Kidney (tissue), 14 donors: Measurements from ENCODE around the gene CD40. TPM values are rescaled to one million over a fixed set of nuclear protein-coding genes. Genes with fewer than 3 reads are reported as not detected.

Experiments used
- DNase-seq, 5 donors: peaks; one replicate each; pipeline ENCODE4 v3.0.0-alpha.2; 2013 to 2020
- FAIRE-seq: peaks from 2 replicates; lab custom pipeline; 2012; peaks lifted over from hg19 to GRCh38; lab: Jason Lieb, UNC
- H3K27ac ChIP-seq, 2 donors: one replicate each; pipeline ENCODE4 v1.7.0; 2013; ENCODE audit warnings: low read depth in 2 of 2, low read length in 2 of 2, inconsistent platforms in 1 of 2
- H3K27me3 ChIP-seq: one replicate; pipeline ENCODE4 v1.7.1; 2013; ENCODE audit warnings: low read length, inconsistent platforms; ENCODE audit not compliant: control insufficient read depth, insufficient read depth
- H3K36me3 ChIP-seq, 3 donors: one replicate each; pipeline versions ENCODE4 v1.7.0 to v1.7.1; 2013; ENCODE audit warnings: low read length in 3 of 3, control low read depth in 1 of 3, inconsistent platforms in 1 of 3; ENCODE audit not compliant: insufficient read depth in 3 of 3, control insufficient read depth in 2 of 3
- H3K4me1 ChIP-seq, 3 donors: one replicate each; pipeline versions ENCODE4 v1.7.0 to v1.7.1; 2013; ENCODE audit warnings: low read length in 3 of 3, inconsistent platforms in 1 of 3, low read depth in 1 of 3; ENCODE audit not compliant: control insufficient read depth in 2 of 3, insufficient read depth in 2 of 3
- H3K4me3 ChIP-seq, 3 donors: one replicate each; pipeline versions ENCODE4 v1.7.0 to v1.8.1; 2013; ENCODE audit warnings: low read length in 3 of 3, control low read depth in 1 of 3, inconsistent platforms in 1 of 3
- H3K9ac ChIP-seq, 3 donors: one replicate each; pipeline versions ENCODE4 v1.7.0 to v1.7.1; 2013; ENCODE audit warnings: low read length in 3 of 3, control low read depth in 1 of 3, inconsistent platforms in 1 of 3
- H3K9me3 ChIP-seq, 3 donors: one replicate each; pipeline versions ENCODE4 v1.7.0 to v1.7.1; 2013; ENCODE audit warnings: low read length in 3 of 3, control low read depth in 1 of 3, inconsistent platforms in 1 of 3; ENCODE audit not compliant: control insufficient read depth in 2 of 3, insufficient read depth in 1 of 3
- intact Hi-C: fragments of 100-400 bp; cut with DNase I; formaldehyde crosslinking; loops from one replicate; pipeline ENCODE4 v1.11.1; 2022
- polyA plus RNA-seq: library from polyadenylated mRNA; stranded (reverse); fragments of 350-450 nt; fragmentation: Illumina TruSeq; extraction: RNeasy Lipid Tissue Mini Kit (QIAGEN cat#74804); gene quantifications from one replicate; pipeline ENCODE4 v1.2.3, GENCODE V29; 2014; ENCODE audit warnings: low read depth, low replicate concordance; ENCODE audit not compliant: insufficient read depth
- total RNA-seq: library from RNA; stranded (reverse); fragmentation: NEBNext Ultra II Directional; extraction: Animal tissue kit (Norgen Biotek cat#: 25700); gene quantifications from one replicate; pipeline ENCODE4 v1.2.1, GENCODE V29; 2021
- TF ChIP-seq, protein P1 (sequence below): IDR thresholded peaks from 3 replicates; pipeline ENCODE4 v1.5.1; 2012; ENCODE audit warnings: mild to moderate bottlenecking, moderate library complexity, borderline replicate concordance; ENCODE audit not compliant: insufficient read depth; ENCODE audit errors: extremely low read depth
- donor health status: control.
- donor health status: control.
- donor health status: control.
- donor health status: control.
- donor health status: control.
- donor health status: DM: yes; HTN: yes; CAD: no.
- donor health status: Normal renal cell carcinoma (clear cell type).

The CD40 gene
- total and polyA plus RNA-seq, 2 donors from 2014 or later: 15.7 to 25.2 TPM

- TF ChIP-seq, protein P1, sequence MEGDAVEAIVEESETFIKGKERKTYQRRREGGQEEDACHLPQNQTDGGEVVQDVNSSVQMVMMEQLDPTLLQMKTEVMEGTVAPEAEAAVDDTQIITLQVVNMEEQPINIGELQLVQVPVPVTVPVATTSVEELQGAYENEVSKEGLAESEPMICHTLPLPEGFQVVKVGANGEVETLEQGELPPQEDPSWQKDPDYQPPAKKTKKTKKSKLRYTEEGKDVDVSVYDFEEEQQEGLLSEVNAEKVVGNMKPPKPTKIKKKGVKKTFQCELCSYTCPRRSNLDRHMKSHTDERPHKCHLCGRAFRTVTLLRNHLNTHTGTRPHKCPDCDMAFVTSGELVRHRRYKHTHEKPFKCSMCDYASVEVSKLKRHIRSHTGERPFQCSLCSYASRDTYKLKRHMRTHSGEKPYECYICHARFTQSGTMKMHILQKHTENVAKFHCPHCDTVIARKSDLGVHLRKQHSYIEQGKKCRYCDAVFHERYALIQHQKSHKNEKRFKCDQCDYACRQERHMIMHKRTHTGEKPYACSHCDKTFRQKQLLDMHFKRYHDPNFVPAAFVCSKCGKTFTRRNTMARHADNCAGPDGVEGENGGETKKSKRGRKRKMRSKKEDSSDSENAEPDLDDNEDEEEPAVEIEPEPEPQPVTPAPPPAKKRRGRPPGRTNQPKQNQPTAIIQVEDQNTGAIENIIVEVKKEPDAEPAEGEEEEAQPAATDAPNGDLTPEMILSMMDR: no peak
- H3K9me3 ChIP-seq: no peaks in the 10 kb centered on the region
- no peaks in the 10 kb centered on the region for H3K36me3 ChIP-seq
- H3K27me3 ChIP-seq: no peaks in the 10 kb centered on the region
- H3K27ac ChIP-seq: no peak overlapping the region
- H3K9ac ChIP-seq: no peak overlapping the region
- H3K4me1 ChIP-seq: peaks cover 0 to 2% (median 0%) of the 10 kb centered on the region in 3 donors
- H3K4me3 ChIP-seq: no peak overlapping the region
- intact Hi-C loops: no loop called here
- DNase-seq: no peak
- FAIRE-seq: no peak
These were observed 2.0 kb downstream of the CD40 start for GRCh38 chr20:46120136-46120535.

GRCh38 chr20:46121184-46121930, 3.2 kb downstream of the CD40 start:
- H3K4me1 ChIP-seq: peaks cover 0 to 2% (median 0%) of the 10 kb centered on the region in 3 donors
- TF ChIP-seq, protein P1: no peak

GRCh38 chr20:46122071-46122470, 4.0 kb downstream of the CD40 start:
- no peak for FAIRE-seq
- H3K4me1 ChIP-seq: peaks cover 0 to 2% (median 0%) of the 10 kb centered on the region in 3 donors
- DNase-seq: peak in 1 of 5 donors; percentile 29
- no peaks in the 10 kb centered on the region for H3K9me3 ChIP-seq
- no peaks in the 10 kb centered on the region for H3K36me3 ChIP-seq
- H3K9ac ChIP-seq: no peak overlapping the region
- intact Hi-C loops: no loop called here
- TF ChIP-seq, protein P1: no peak
- H3K4me3 ChIP-seq: no peak overlapping the region
- no peak overlapping the region for H3K27ac ChIP-seq
- H3K27me3 ChIP-seq: no peaks in the 10 kb centered on the region

More at GRCh38 chr20:46121184-46121930, 3.2 kb downstream of the CD40 start:
- H3K9ac ChIP-seq: no peak overlapping the region
- no peaks in the 10 kb centered on the region for H3K36me3 ChIP-seq
- no peaks in the 10 kb centered on the region for H3K9me3 ChIP-seq
- FAIRE-seq (no peak), DNase-seq (peak in 1 of 5 donors; percentile 7)
- intact Hi-C loops: no loop called here
- no peak overlapping the region for H3K4me3 ChIP-seq
- no peaks in the 10 kb centered on the region for H3K27me3 ChIP-seq
- no peak overlapping the region for H3K27ac ChIP-seq
